Measurements from ENCODE around the gene KLHDC8A.
A peak's percentile ranks its signal among the peaks of the same experiment; 100 is the strongest.

KLHDC8A gene

DNA sequence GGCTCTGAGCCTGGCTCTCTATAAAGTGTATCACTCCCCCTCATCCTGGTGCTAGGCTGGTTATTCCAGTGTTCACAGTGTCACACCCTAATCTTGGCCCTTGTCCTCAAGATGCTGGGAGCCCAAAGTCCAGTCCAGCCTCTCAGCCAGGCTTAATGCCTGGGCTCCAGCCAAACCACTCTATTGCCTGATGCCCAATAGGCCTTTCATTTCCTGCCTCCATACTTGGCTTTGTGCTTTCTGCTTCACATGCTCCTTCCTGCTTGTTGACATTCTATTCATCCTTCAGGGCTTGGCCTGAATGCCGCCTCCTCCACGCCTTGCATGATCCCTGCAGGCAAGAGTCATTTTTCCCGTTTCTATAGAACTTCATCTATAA lies 1.7 kb downstream of the KLHDC8A start:
- H3K4me1 ChIP-seq (ENCODE audit: control insufficient read depth, insufficient read depth, low read length), result no peaks in the 10 kb centered on the region; the same call in 1 of the 2 replicates
- no peak overlapping the region for H3K4me3 ChIP-seq (ENCODE audit: low read depth, low read length)
- H3K27ac ChIP-seq (ENCODE audit: extremely low read depth, low read depth, low read length), result no peak overlapping the region
- TF ChIP-seq ZNF600 (tag by site-specific recombination; IDR thresholded peaks at IDR 0.05), result no peak
- TF ChIP-seq ZNF2 (tag by site-specific recombination; IDR thresholded peaks at IDR 0.05), result no peak
- TF ChIP-seq ZNF777 (tag by site-specific recombination; IDR thresholded peaks at IDR 0.05; ENCODE audit: borderline replicate concordance), result no peak
- no peak for TF ChIP-seq ZNF335 (tag by site-specific recombination; conservative IDR thresholded peaks at IDR 0.05)
- TF ChIP-seq ZNF404 (tag by site-specific recombination; IDR thresholded peaks at IDR 0.05), result no peak
- no peak for TF ChIP-seq ZNF530 (tag by site-specific recombination; IDR thresholded peaks at IDR 0.05; ENCODE audit: low read depth)
- TF ChIP-seq SP2 (tag by site-specific recombination; IDR thresholded peaks at IDR 0.05), result no peak
- no peak for TF ChIP-seq ZNF664 (tag by site-specific recombination; IDR thresholded peaks at IDR 0.05)
- TF ChIP-seq ZEB2 (tag by site-specific recombination; IDR thresholded peaks at IDR 0.05), result no peak
- TF ChIP-seq ZNF354C (tag by site-specific recombination; IDR thresholded peaks at IDR 0.05; ENCODE audit: borderline replicate concordance, low read depth), result no peak
- TF ChIP-seq, protein P1, sequence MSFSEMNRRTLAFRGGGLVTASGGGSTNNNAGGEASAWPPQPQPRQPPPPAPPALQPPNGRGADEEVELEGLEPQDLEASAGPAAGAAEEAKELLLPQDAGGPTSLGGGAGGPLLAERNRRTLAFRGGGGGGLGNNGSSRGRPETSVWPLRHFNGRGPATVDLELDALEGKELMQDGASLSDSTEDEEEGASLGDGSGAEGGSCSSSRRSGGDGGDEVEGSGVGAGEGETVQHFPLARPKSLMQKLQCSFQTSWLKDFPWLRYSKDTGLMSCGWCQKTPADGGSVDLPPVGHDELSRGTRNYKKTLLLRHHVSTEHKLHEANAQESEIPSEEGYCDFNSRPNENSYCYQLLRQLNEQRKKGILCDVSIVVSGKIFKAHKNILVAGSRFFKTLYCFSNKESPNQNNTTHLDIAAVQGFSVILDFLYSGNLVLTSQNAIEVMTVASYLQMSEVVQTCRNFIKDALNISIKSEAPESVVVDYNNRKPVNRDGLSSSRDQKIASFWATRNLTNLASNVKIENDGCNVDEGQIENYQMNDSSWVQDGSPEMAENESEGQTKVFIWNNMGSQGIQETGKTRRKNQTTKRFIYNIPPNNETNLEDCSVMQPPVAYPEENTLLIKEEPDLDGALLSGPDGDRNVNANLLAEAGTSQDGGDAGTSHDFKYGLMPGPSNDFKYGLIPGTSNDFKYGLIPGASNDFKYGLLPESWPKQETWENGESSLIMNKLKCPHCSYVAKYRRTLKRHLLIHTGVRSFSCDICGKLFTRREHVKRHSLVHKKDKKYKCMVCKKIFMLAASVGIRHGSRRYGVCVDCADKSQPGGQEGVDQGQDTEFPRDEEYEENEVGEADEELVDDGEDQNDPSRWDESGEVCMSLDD (tag by site-specific recombination; IDR thresholded peaks at IDR 0.05), result no peak
- TF ChIP-seq, protein P2, sequence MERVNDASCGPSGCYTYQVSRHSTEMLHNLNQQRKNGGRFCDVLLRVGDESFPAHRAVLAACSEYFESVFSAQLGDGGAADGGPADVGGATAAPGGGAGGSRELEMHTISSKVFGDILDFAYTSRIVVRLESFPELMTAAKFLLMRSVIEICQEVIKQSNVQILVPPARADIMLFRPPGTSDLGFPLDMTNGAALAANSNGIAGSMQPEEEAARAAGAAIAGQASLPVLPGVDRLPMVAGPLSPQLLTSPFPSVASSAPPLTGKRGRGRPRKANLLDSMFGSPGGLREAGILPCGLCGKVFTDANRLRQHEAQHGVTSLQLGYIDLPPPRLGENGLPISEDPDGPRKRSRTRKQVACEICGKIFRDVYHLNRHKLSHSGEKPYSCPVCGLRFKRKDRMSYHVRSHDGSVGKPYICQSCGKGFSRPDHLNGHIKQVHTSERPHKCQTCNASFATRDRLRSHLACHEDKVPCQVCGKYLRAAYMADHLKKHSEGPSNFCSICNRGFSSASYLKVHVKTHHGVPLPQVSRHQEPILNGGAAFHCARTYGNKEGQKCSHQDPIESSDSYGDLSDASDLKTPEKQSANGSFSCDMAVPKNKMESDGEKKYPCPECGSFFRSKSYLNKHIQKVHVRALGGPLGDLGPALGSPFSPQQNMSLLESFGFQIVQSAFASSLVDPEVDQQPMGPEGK (tag by site-specific recombination; IDR thresholded peaks at IDR 0.05), result no peak
- TF ChIP-seq, protein P3, sequence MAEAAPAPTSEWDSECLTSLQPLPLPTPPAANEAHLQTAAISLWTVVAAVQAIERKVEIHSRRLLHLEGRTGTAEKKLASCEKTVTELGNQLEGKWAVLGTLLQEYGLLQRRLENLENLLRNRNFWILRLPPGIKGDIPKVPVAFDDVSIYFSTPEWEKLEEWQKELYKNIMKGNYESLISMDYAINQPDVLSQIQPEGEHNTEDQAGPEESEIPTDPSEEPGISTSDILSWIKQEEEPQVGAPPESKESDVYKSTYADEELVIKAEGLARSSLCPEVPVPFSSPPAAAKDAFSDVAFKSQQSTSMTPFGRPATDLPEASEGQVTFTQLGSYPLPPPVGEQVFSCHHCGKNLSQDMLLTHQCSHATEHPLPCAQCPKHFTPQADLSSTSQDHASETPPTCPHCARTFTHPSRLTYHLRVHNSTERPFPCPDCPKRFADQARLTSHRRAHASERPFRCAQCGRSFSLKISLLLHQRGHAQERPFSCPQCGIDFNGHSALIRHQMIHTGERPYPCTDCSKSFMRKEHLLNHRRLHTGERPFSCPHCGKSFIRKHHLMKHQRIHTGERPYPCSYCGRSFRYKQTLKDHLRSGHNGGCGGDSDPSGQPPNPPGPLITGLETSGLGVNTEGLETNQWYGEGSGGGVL (tag by site-specific recombination; IDR thresholded peaks at IDR 0.05), result no peak
- no peak for TF ChIP-seq KLF7 (tag by site-specific recombination; IDR thresholded peaks at IDR 0.05; ENCODE audit: borderline replicate concordance)
- no peak for TF ChIP-seq ZNF626 (tag by site-specific recombination; IDR thresholded peaks at IDR 0.05)
- POLR2A ChIA-PET, result no interaction called here
- H3K36me3 ChIP-seq (ENCODE audit: control insufficient read depth in 2 of 2, insufficient read depth in 1 of 2, low read length in 2 of 2), result no peaks in the 10 kb centered on the region
- CTCF ChIA-PET, result interaction anchor here (0.7 to 4.2 kb wide), 27 partner anchors 8 to 495 kb away, joined by 3 to 80 read pairs (median 11); partner anchors contain the start of gene PM20D1
- no peaks in the 10 kb centered on the region for H3K9me3 ChIP-seq (ENCODE audit: control insufficient read depth, insufficient read depth, low read depth, low read length)

DNA sequence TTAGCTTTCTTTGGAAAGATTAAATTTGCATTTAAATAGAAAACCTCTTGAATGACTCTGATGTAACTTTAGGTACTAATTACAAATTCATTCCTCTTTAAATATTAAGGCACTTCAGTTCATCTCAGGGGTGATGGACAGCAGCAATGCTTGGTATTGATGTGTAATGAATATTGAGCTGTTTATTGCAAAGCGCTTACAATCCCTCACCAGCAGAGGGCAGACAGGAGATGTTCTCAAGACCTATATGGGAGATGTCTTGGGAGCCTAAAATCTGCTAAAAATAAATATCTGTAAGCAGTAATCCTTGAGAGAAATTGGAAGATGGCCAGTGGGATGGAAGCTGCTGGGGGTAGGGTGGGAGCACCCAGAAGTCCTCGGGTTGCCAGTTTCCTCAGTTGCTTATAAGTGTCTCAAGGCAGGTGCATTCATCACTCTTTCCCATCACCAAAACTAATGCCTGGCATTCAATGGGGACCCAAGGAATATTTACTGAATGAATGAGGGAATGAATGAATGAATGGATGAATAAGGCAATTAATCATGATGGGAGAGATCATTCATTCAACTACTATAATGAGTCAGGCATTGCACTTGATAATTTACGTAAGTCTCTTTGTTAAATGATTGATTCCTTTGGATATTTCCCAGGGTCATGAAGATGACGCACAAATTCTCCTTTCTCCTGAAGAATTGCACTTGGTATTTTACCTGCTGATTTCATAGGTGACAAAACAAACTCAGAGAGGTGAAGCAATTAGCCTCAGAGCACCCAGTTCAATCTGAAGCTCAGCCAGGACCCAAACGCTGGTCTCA lies 2.3 kb downstream of the KLHDC8A start:
- Histone ChIP-seq H3K36me3 (ENCODE audit: control insufficient read depth in 2 of 2, insufficient read depth in 1 of 2, low read length in 2 of 2) (no peaks in the 10 kb centered on the region), H3K9me3 (ENCODE audit: control insufficient read depth, insufficient read depth, low read depth, low read length) (no peaks in the 10 kb centered on the region), H3K4me3 (ENCODE audit: low read depth, low read length) (no peak overlapping the region), H3K27ac (ENCODE audit: extremely low read depth, low read depth, low read length) (no peak overlapping the region), H3K4me1 (ENCODE audit: control insufficient read depth, insufficient read depth, low read length) (no peaks in the 10 kb centered on the region; the same call in 1 of the 2 replicates)
- TF ChIP-seq BCL11A (tag by site-specific recombination; IDR thresholded peaks at IDR 0.05; ENCODE audit: low read depth) (no peak), ZNF112 (tag by site-specific recombination; IDR thresholded peaks at IDR 0.05) (no peak), ATF2 (tag by site-specific recombination; IDR thresholded peaks at IDR 0.05; ENCODE audit: low read depth) (no peak), ZNF24 (tag by site-specific recombination; IDR thresholded peaks at IDR 0.05) (peak; percentile 45; the same call in 1 of the 2 replicates), ZNF654 (tag by site-specific recombination; IDR thresholded peaks at IDR 0.05; ENCODE audit: low read depth) (peak; percentile 58)
- TF ChIP-seq, protein P4, sequence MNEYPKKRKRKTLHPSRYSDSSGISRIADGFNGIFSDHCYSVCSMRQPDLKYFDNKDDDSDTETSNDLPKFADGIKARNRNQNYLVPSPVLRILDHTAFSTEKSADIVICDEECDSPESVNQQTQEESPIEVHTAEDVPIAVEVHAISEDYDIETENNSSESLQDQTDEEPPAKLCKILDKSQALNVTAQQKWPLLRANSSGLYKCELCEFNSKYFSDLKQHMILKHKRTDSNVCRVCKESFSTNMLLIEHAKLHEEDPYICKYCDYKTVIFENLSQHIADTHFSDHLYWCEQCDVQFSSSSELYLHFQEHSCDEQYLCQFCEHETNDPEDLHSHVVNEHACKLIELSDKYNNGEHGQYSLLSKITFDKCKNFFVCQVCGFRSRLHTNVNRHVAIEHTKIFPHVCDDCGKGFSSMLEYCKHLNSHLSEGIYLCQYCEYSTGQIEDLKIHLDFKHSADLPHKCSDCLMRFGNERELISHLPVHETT (tag by site-specific recombination; IDR thresholded peaks at IDR 0.05), result no peak
- CTCF ChIA-PET, result interaction anchor here (0.6 to 4.2 kb wide), 57 partner anchors 8 to 968 kb away, joined by 3 to 80 read pairs (median 4); partner anchors contain the start of genes LEMD1 and PM20D1
- POLR2A ChIA-PET, result interaction anchor here (0.7 to 1.2 kb wide), 4 partner anchors 12 to 131 kb away, joined by 3 to 4 read pairs (median 3); no protein-coding TSS in a partner anchor

All from HEK293 (cell line).